GM18951 (cell line): Measurements from ENCODE around the gene CPOX.
"Not testable (repeated sequence)": the region's sequence is repeated elsewhere in the genome, so short reads cannot be mapped to it uniquely, and the experiment has no call there.

Experiments
- POLR2A ChIP-seq: IDR thresholded peaks from 4 replicates; pipeline ENCODE4 v1.6.1; 2011; ENCODE audit warnings: mild to moderate bottlenecking; ENCODE audit not compliant: insufficient read length, insufficient read depth; ENCODE audit errors: extremely low read depth
- in situ Hi-C: fragments of 300-500 bp; cut with MboI; formaldehyde crosslinking; loops from one replicate; pipeline ENCODE4 v1.12.0; 2022; ENCODE audit warnings: low sequenced_read_pairs, mixed read lengths, inconsistent platforms; ENCODE audit not compliant: unreplicated experiment

CPOX gene

DNA sequence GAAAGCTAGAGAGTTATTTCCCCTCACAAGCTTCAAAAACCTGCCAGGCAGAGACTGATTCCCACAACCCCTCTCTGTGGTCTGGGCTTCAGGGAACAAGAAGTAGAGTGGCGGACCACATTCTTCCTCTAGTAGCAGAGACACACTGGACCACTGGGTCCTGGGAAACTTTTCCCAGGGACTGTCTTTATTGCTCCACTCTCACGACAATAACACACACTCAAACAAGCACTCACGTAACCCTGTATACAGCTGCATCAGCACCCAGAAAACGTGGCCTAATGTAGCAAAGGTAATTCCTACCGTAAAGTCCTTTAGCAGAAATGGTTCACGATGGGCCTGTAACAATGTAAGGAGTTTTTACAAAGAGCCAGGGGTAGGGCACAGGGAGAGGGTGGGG is 27.6 kb downstream of the CPOX start:
- TF ChIP-seq POLR2A: no peak
- in situ Hi-C loops: no loop called here

- in situ Hi-C loops: no loop called here
- TF ChIP-seq POLR2A: no peak
Measured at GRCh38 chr3:98565237-98565643, 28.2 kb downstream of the CPOX start.

GRCh38 chr3:98564282-98565005 is 29.0 kb downstream of the CPOX start:
- in situ Hi-C loops: no loop called here
- TF ChIP-seq POLR2A: peak; percentile 7

- no peak for TF ChIP-seq POLR2A
- in situ Hi-C loops: no loop called here
Measured at GRCh38 chr3:98563661-98564281, 29.6 kb downstream of the CPOX start.

- peak; percentile 33 for TF ChIP-seq POLR2A
- in situ Hi-C loops: no loop called here
Measured at GRCh38 chr3:98561727-98562521, 31.5 kb downstream of the CPOX start.

DNA sequence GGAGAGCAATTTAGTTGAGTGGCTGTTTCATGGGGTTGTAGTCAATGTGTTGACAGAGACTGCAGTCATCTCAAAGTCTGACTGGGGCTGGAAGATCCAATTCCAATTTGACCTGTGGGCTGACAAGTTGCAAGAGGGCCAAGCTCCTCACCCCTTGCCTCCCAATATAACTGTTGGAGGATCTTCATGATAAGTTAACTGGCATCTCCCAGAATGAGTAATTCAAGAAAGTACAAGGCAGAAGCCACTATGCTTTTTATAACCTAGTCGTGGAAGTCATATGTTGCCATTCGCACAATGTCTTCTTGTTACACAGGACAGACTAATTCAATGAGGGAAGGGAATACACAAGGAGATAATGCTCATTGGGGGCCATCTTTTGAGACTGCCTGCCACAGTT is 32.5 kb downstream of the CPOX start:
- TF ChIP-seq POLR2A: peak; percentile 24
- in situ Hi-C loops: no loop called here

DNA sequence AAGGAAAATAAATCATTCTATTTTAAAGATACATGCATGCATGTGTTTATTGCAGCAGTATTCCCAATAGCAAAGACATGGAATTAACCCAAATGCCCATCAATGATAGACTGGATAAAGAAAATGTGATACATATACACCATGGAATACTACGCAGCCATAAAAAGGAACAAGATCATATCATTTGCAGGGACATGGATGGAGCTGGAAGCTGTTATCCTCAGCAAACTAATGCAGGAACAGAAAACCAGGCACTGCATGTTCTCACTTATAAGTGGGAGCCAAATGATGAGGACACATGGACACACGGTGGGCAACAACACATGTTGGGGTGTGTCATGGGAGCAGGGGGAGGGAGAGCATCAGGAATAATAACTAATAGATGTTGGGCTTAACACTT is 33.6 kb downstream of the CPOX start:
- in situ Hi-C loops: not testable (repeated sequence)

DNA sequence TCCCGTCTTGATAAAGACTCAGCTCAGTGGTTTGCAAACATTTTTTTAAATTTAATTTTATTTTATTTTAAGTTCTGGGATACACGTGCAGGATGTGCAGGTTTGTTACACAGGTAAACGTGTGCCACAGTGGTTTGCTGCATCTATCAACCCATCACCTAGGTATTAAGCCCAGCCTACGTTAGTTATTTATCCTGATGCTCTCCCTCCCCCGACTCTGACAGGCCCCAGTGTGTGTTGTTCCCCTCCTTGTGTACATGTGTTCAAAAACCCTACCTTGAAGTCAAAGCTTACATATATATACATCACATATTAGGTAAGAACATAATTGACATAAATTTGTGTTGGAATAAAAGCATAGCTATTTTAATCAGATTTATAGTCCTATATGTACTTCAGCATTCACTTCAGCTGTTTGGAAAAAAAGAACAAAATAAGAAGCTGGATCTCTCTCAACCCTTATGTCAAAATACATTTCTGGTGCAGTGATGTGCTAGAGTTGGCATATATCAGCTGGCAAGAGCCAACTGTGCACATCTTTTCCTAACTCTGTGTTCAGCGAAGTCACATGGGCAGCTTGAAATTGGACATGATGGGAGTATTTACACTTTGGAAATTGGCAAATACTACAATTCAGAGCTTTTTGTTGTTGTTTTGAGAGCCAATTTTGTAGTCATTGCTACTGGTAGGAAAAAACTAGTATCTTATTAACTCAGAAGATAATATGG is 35.1 kb downstream of the CPOX start:
- in situ Hi-C loops: no loop called here
- no peak for TF ChIP-seq POLR2A

DNA sequence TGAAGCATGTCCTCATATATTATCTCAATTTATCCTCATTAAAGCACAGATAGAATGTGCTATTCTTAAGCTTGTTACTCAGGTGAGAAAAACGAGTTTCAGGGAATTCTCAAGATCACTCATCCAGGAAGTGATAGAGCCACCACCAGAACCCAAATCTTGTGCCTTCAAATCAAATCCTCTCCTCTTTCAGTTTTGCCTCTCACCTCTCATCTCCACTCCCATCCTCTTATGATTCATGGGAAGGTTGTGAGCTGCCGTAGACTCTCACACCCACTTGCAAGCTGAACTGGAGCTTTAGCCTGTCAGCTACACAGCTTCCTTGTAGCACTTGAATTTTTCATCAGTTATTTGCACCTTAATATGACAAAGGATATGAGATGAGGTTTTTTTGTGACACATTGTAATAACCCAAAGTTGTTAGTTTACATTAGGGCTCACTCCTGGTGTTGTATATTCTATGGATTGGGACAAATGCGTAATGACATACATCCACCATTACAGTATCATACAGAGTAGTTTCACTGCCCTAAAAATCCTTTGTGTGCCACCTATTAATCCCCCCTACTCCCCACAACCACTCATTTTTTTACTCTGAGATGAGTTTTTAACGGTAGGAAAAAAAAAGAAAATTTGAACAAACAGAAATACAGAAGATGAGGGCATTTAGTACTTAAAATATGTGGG is 35.9 kb downstream of the CPOX start:
- TF ChIP-seq POLR2A: peak; percentile 38
- in situ Hi-C loops: no loop called here

DNA sequence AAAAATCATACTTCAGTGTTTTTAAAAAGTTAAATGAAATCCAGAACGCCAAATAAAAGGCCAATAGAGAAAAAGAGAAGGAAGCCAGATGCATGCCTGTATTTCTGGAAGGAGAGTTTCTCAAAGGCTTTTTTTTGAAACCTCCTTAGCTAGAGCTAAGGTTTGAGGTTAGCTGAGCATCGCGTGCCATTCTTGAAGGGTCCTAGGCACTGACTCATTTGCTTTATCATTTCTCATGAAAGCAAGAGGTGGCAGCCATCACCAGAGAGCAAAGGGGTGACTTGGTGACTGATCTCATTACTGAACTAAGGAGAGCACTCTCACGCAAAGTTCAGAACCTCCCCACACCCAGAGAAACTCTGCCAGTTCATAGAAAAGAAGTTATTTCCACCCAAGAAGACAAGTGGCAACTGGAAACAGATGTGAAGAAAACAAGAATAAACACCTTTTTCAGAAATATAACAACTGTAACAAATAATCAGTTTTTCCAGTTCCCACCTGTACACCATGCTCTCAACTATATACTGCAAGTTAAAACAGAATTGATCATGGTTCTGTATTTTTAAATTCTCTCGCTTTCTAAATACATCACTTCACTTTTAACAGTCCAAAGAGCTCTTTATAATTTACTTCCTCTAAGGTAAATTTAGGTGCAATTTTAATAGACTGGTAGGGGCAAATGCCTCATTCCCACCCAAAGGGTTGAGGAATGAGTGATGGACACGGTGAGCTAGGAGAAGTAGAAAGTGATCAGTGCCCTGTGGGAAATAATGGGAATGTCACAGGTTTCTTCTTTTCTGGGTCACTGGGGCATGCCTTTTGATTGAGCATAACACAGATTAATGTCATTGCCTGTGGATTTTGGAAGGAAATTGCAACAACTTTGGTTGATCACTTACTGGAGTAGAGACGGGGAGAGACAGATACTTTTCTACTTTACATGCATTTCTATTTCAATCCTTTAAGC is 37.0 kb downstream of the CPOX start:
- TF ChIP-seq POLR2A: peak; percentile 35
- in situ Hi-C loops: no loop called here

DNA sequence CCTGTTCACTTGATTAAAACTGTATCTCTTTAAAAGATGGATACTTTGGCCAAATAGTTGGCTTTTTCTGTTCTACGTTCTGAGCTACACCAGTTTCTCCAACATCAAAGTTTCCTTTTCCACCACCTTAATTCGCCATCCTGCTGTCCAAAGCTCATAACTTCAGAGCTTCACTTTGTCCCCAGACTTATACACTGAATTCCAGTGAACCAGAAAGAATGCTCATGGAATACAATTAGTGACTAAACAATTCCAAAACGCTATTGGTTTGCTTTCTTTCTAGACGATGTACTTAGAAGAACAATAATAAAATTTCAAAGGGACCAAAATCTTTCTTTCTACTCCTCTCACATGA is 38.4 kb downstream of the CPOX start:
- no peak for TF ChIP-seq POLR2A
- in situ Hi-C loops: no loop called here

GRCh38 chr3:98554580-98554979 is 38.8 kb downstream of the CPOX start:
- no peak for TF ChIP-seq POLR2A
- in situ Hi-C loops: no loop called here

- in situ Hi-C loops: no loop called here
Measured at GRCh38 chr3:98553753-98554152, 39.7 kb downstream of the CPOX start.

More at GRCh38 chr3:98553753-98554152, 39.7 kb downstream of the CPOX start:
- no peak for TF ChIP-seq POLR2A
